NCI-H1048 (cell line): ENCODE results near the gene DOC2B.

Experiments
- DNase-seq: peaks from one replicate; lab custom pipeline; 2025; lab: John Stamatoyannopoulos, UW

The DOC2B gene

GRCh38 chr17:162689-163088 is 18.8 kb downstream of the DOC2B start:
- DNase-seq, result no peak

- no peak for DNase-seq
Measured at GRCh38 chr17:161481-161880, 20.0 kb downstream of the DOC2B start.

GRCh38 chr17:160336-160735 is 21.1 kb downstream of the DOC2B start:
- no peak for DNase-seq

GRCh38 chr17:159609-160008 is 21.8 kb downstream of the DOC2B start:
- DNase-seq, result no peak

- no peak for DNase-seq
Measured at GRCh38 chr17:158379-158778, 23.1 kb downstream of the DOC2B start.

GRCh38 chr17:157901-158300 is 23.5 kb downstream of the DOC2B start:
- DNase-seq, result no peak

GRCh38 chr17:156946-157345 is 24.5 kb downstream of the DOC2B start:
- DNase-seq, result no peak

- no peak for DNase-seq
Measured at GRCh38 chr17:156094-156621, 25.3 kb downstream of the DOC2B start.

GRCh38 chr17:155576-155975 is 25.9 kb downstream of the DOC2B start:
- no peak for DNase-seq

GRCh38 chr17:153851-154250 is 27.6 kb downstream of the DOC2B start:
- DNase-seq, result no peak

GRCh38 chr17:152860-153420 is 28.5 kb downstream of the DOC2B start:
- no peak for DNase-seq

- no peak for DNase-seq
Measured at GRCh38 chr17:151886-152859, 29.3 kb downstream of the DOC2B start.

GRCh38 chr17:151004-151403 is 30.4 kb downstream of the DOC2B start:
- DNase-seq, result no peak

GRCh38 chr17:149897-150584 is 31.4 kb downstream of the DOC2B start:
- DNase-seq, result no peak

GRCh38 chr17:149231-149630 is 32.2 kb downstream of the DOC2B start:
- DNase-seq, result no peak

GRCh38 chr17:148757-149156 is 32.7 kb downstream of the DOC2B start:
- no peak for DNase-seq

- DNase-seq, result no peak
Measured at GRCh38 chr17:147796-148740, 33.4 kb downstream of the DOC2B start.

- DNase-seq, result no peak
Measured at GRCh38 chr17:146983-147761, 34.3 kb downstream of the DOC2B start.

- no peak for DNase-seq
Measured at GRCh38 chr17:146546-146945, 34.9 kb downstream of the DOC2B start.

GRCh38 chr17:145671-146541 is 35.5 kb downstream of the DOC2B start:
- no peak for DNase-seq
